Keratinocyte (primary cell): ENCODE measurements around the gene FAM180B.

Experiments
- CTCF ChIP-seq, 3 experiments: IDR thresholded peaks in 1 of 3; conservative IDR thresholded peaks in 1 of 3; optimal IDR thresholded peaks in 1 of 3; 2 replicates in 2 of 3; 3 replicates in 1 of 3; pipeline versions ENCODE3 to v1.5.1; 2011; ENCODE audit warnings: low read length in 3 of 3, mild to moderate bottlenecking in 3 of 3, moderate library complexity in 2 of 3, control low read depth in 1 of 3, inconsistent platforms in 1 of 3; ENCODE audit not compliant: insufficient read depth in 2 of 3; ENCODE audit errors: extremely low read depth in 1 of 3
- EZH2 ChIP-seq: IDR thresholded peaks from one replicate; pipeline ENCODE4 v1.6.1; 2012; ENCODE audit warnings: inconsistent platforms, mild to moderate bottlenecking, low read length, moderate library complexity

- no peak for TF ChIP-seq CTCF (optimal IDR thresholded peaks at IDR 0.05 in 1 of 3, IDR thresholded peaks at IDR 0.05 in 1 of 3, conservative IDR thresholded peaks at IDR 0.05 in 1 of 3; ENCODE audit: extremely low read depth in 1 of 3, insufficient read depth in 2 of 3, low read length in 3 of 3)
- peak; percentile 62 for TF ChIP-seq EZH2
These were observed 3.7 kb downstream of the FAM180B start for GRCh38 chr11:47589977-47590861.
